Measurements from ENCODE around the gene RNF138. TPM values are rescaled to one million over a fixed set of nuclear protein-coding genes. Genes with fewer than 3 reads are reported as not detected.
"Not testable (repeated sequence)": the region's sequence is repeated elsewhere in the genome, so short reads cannot be mapped to it uniquely, and the experiment has no call there.

RNF138 gene
- 26.4 and 28.0 TPM in 2 replicates for total RNA-seq

GRCh38 chr18:32091724-32092421 lies at the start of gene RNF138:
RNF138 (plus strand) TSS chr18:32091874; CDS start chr18:32092777, 903 bp downstream.
- peak; percentile 88 to 90 for DNase-seq (ENCODE audit: low read depth in 2 of 2)

- no peak for DNase-seq (ENCODE audit: low read depth in 2 of 2)
Observed at GRCh38 chr18:32042337-32042736, 49.3 kb upstream of the RNF138 start.

- DNase-seq (ENCODE audit: low read depth in 2 of 2): no peak
Observed at GRCh38 chr18:32048507-32049091, 43.1 kb upstream of the RNF138 start.

GRCh38 chr18:32049393-32050171 lies 42.1 kb upstream of the RNF138 start:
- DNase-seq (ENCODE audit: low read depth in 2 of 2): peak in 1 of 2 donors; percentile 7

GRCh38 chr18:32056613-32057358 lies 34.9 kb upstream of the RNF138 start:
- no peak for DNase-seq (ENCODE audit: low read depth in 2 of 2)

GRCh38 chr18:32057624-32058165 lies 34.0 kb upstream of the RNF138 start:
- no peak for DNase-seq (ENCODE audit: low read depth in 2 of 2)

GRCh38 chr18:32060026-32060425 lies 31.6 kb upstream of the RNF138 start:
- no peak for DNase-seq (ENCODE audit: low read depth in 2 of 2)

- no peak for DNase-seq (ENCODE audit: low read depth in 2 of 2)
Observed at GRCh38 chr18:32067375-32068167, 24.1 kb upstream of the RNF138 start.

- peak; percentile 20 to 47 for DNase-seq (ENCODE audit: low read depth in 2 of 2)
Observed at GRCh38 chr18:32072321-32072720, 19.4 kb upstream of the RNF138 start.

- no peak for DNase-seq (ENCODE audit: low read depth in 2 of 2)
Observed at GRCh38 chr18:32074206-32074605, 17.5 kb upstream of the RNF138 start.

- DNase-seq (ENCODE audit: low read depth in 2 of 2): no peak
Observed at GRCh38 chr18:32078845-32079244, 12.8 kb upstream of the RNF138 start.

- DNase-seq (ENCODE audit: low read depth in 2 of 2): peak; percentile 11 to 38
Observed at GRCh38 chr18:32081881-32082280, 9.8 kb upstream of the RNF138 start.

GRCh38 chr18:32083781-32084180 lies 7.9 kb upstream of the RNF138 start:
- no peak for DNase-seq (ENCODE audit: low read depth in 2 of 2)

GRCh38 chr18:32086881-32087280 lies 4.8 kb upstream of the RNF138 start:
- DNase-seq (ENCODE audit: low read depth in 2 of 2): peak in 1 of 2 donors; percentile 55

GRCh38 chr18:32090831-32091230 lies 843 bp upstream of the RNF138 start:
- DNase-seq (ENCODE audit: low read depth in 2 of 2): not testable (repeated sequence)

GRCh38 chr18:32091325-32091723 lies 350 bp upstream of the RNF138 start:
- no peak for DNase-seq (ENCODE audit: low read depth in 2 of 2)

- peak; percentile 98 to 99 for DNase-seq (ENCODE audit: low read depth in 2 of 2)
Observed at GRCh38 chr18:32092422-32093101, 888 bp downstream of the RNF138 start.

GRCh38 chr18:32093102-32093511 lies 1.4 kb downstream of the RNF138 start:
- DNase-seq (ENCODE audit: low read depth in 2 of 2): peak; percentile 51 to 65

GRCh38 chr18:32093523-32093922 lies 1.8 kb downstream of the RNF138 start:
- peak; percentile 46 to 48 for DNase-seq (ENCODE audit: low read depth in 2 of 2)

Data from lung microvascular endothelial cell (primary cell).